HCT116 (cell line): ENCODE results near the gene BMERB1. TPM values are rescaled to one million over a fixed set of nuclear protein-coding genes. Genes with fewer than 3 reads are reported as not detected.

Experiments
- ATAC-seq: fragments of 200-7000 bp; cut with Tn5 transposase; 2 replicates; pipeline ENCODE4 v1.9.1; 2020; ENCODE audit warnings: mild to moderate bottlenecking, moderate library complexity
- BruUV-seq: library from RNA; stranded (reverse); fragments of 400-500 nt; replicated peaks from 2 replicates; lab custom pipeline; 2021; lab: Mats Ljungman, UMichigan
- CTCF ChIA-PET: fragments of 300-600 bp; sonication (Branson Sonifier 250); formaldehyde crosslinking; loops from one replicate; lab custom pipeline; 2021; ENCODE audit warnings: antibody characterized with exemption; lab: Charles Lee
- POLR2A ChIA-PET: fragments of 300-600, 350-600 bp; sonication (Branson Sonifier 250); formaldehyde crosslinking; loops from one replicate; lab custom pipeline; 2021; ENCODE audit warnings: antibody characterized with exemption; lab: Charles Lee
- RAD21 ChIA-PET, 2 experiments: fragments of 300-600 bp; sonication (Branson Sonifier 250); formaldehyde crosslinking; loops; one replicate each; lab custom pipeline; 2023; ENCODE audit warnings: low total read pairs in 2 of 2; ENCODE audit not compliant: uncharacterized antibody in 2 of 2, unreplicated experiment in 2 of 2, low non-redundant PET in 1 of 2; lab: Charles Lee
- DNase-seq: peaks from one replicate; pipeline ENCODE4 v3.0.0-alpha.2; 2010; ENCODE audit warnings: low read depth, low spot score
- H2AFZ ChIP-seq: fragments of 200-600 bp; shearing (Covaris generic), sonication (generic); 2 replicates; pipeline ENCODE4 v1.6.1; 2017; ENCODE audit warnings: low read depth, mixed run types, mixed read lengths, antibody characterized with exemption, low read length; ENCODE audit not compliant: poor library complexity, severe bottlenecking
- H3K27ac ChIP-seq: 2 replicates; pipeline ENCODE4 v1.5.1; 2012; ENCODE audit warnings: low read depth, low read length
- H3K27me3 ChIP-seq: fragments of 200-600 bp; sonication (generic); 2 replicates; pipeline ENCODE4 v1.6.1; 2016; ENCODE audit warnings: mixed run types, low read length, mixed read lengths; ENCODE audit not compliant: insufficient read depth
- H3K36me3 ChIP-seq, 2 experiments: fragments of 200-500 bp in 1 of 2; fragments of 200-600 bp in 1 of 2; sonication (Bioruptor generic) in 1 of 2; sonication (generic) in 1 of 2; 2 replicates each; pipeline versions ENCODE4 v1.5.1 to v1.6.1; 2014 to 2016; ENCODE audit warnings: low read length in 2 of 2, inconsistent platforms in 1 of 2, mixed read lengths in 1 of 2, mixed run types in 1 of 2; ENCODE audit not compliant: insufficient read depth in 2 of 2, control insufficient read depth in 1 of 2
- H3K4me1 ChIP-seq, 2 experiments: fragments of 200-600 bp in 1 of 2; sonication (generic) in 1 of 2; 2 replicates each; pipeline versions ENCODE4 v1.5.1 to v1.6.1; 2012 to 2017; ENCODE audit warnings: low read length in 2 of 2, inconsistent platforms in 1 of 2, mild to moderate bottlenecking in 1 of 2, mixed read lengths in 1 of 2, mixed run types in 1 of 2, moderate library complexity in 1 of 2; ENCODE audit not compliant: insufficient read depth in 2 of 2, control insufficient read depth in 1 of 2
- H3K4me2 ChIP-seq: fragments of 200-600 bp; sonication (generic); 2 replicates; pipeline ENCODE4 v1.6.1; 2017; ENCODE audit warnings: mixed run types, low read length, mixed read lengths
- H3K4me3 ChIP-seq, 2 experiments: fragments of 200-600 bp in 1 of 2; sonication (generic) in 1 of 2; replicated peaks in 1 of 2; 2 replicates each; pipeline ENCODE4 v1.5.1; 2011 to 2016; ENCODE audit warnings: low read length in 2 of 2, control low read depth in 1 of 2, low read depth in 1 of 2, mild to moderate bottlenecking in 1 of 2, mixed read lengths in 1 of 2, mixed run types in 1 of 2
- H3K79me2 ChIP-seq: fragments of 200-600 bp; sonication (generic); 2 replicates; pipeline ENCODE4 v1.6.1; 2017; ENCODE audit warnings: mild to moderate bottlenecking, mixed run types, low read length, moderate library complexity, mixed read lengths; ENCODE audit not compliant: insufficient read depth
- H3K9ac ChIP-seq: fragments of 200-600 bp; sonication (generic); 2 replicates; pipeline ENCODE4 v1.6.1; 2016; ENCODE audit warnings: low read length, mixed read lengths
- H3K9me2 ChIP-seq: fragments of 200-600 bp; sonication (generic), shearing (Covaris generic); 2 replicates; pipeline ENCODE4 v1.6.1; 2017; ENCODE audit warnings: mixed run types, mild to moderate bottlenecking, moderate library complexity; ENCODE audit not compliant: insufficient read depth
- H3K9me3 ChIP-seq, 2 experiments: fragments of 200-500 bp in 1 of 2; fragments of 200-600 bp in 1 of 2; sonication (Bioruptor generic) in 1 of 2; sonication (generic) in 1 of 2; 2 replicates each; pipeline ENCODE4 v1.6.1; 2014 to 2017; ENCODE audit warnings: low read length in 2 of 2, mixed read lengths in 2 of 2, inconsistent platforms in 1 of 2, low read depth in 1 of 2, mild to moderate bottlenecking in 1 of 2, mixed run types in 1 of 2, moderate library complexity in 1 of 2; ENCODE audit not compliant: control insufficient read depth in 1 of 2, insufficient read depth in 1 of 2
- H4K20me1 ChIP-seq: fragments of 200-600 bp; sonication (generic), shearing (Covaris generic); 2 replicates; pipeline ENCODE4 v1.6.1; 2017; ENCODE audit warnings: mixed run types, mild to moderate bottlenecking, moderate library complexity; ENCODE audit not compliant: insufficient read depth
- ELF1 ChIP-seq: IDR thresholded peaks from 2 replicates; pipeline ENCODE4 v1.6.1; 2012; ENCODE audit warnings: low read depth, borderline replicate concordance
- EZH2 ChIP-seq: fragments of 200-600 bp; sonication (generic); IDR thresholded peaks from 2 replicates; pipeline ENCODE4 v1.6.1; 2017; ENCODE audit warnings: antibody characterized with exemption, mixed run types
- EZH2phosphoT487 ChIP-seq: fragments of 200-600 bp; IDR thresholded peaks from 2 replicates; pipeline ENCODE4 v1.6.1; 2018; ENCODE audit warnings: antibody characterized with exemption, borderline replicate concordance
- POLR2A ChIP-seq: IDR thresholded peaks from 2 replicates; pipeline ENCODE4 v1.7.0; 2011; ENCODE audit warnings: borderline replicate concordance; ENCODE audit not compliant: insufficient read depth, insufficient read length; ENCODE audit errors: extremely low read depth
- REST ChIP-seq: IDR thresholded peaks from 2 replicates; pipeline ENCODE4 v1.6.1; 2012; ENCODE audit warnings: low read depth
- SP1 ChIP-seq: IDR thresholded peaks from 2 replicates; pipeline ENCODE4 v1.6.1; 2012; ENCODE audit warnings: low read depth
- SRF ChIP-seq: IDR thresholded peaks from 2 replicates; pipeline ENCODE4 v1.6.1; 2012; ENCODE audit warnings: low read depth
- ZFX ChIP-seq: fragments of 450-650 bp; IDR thresholded peaks from 2 replicates; pipeline ENCODE4 v1.6.1; 2017
- ZNF274 ChIP-seq: fragments of 200-500 bp; sonication (Bioruptor generic); IDR thresholded peaks from 2 replicates; pipeline ENCODE4 v1.6.1; 2014; ENCODE audit warnings: mild to moderate bottlenecking, low read depth, low read length, inconsistent platforms
- intact Hi-C: fragments of 100-400 bp; cut with micrococcal nuclease; formaldehyde crosslinking; loops from 2 replicates; pipeline ENCODE4 v1.10.0; 2022
- total RNA-seq: library from RNA; stranded (reverse); gene quantifications from one replicate; pipeline ENCODE4 v1.2.1, GENCODE V29; 2021; ENCODE audit not compliant: unreplicated experiment
- TF ChIP-seq, protein P1 (sequence below), 3 experiments: fragments of 200-600 bp in 1 of 3; sonication (generic) in 1 of 3; IDR thresholded peaks in 2 of 3; conservative IDR thresholded peaks in 1 of 3; 2 replicates each; pipeline ENCODE4 v1.5.1; 2012 to 2017; ENCODE audit warnings: low read depth in 2 of 3, low read length in 2 of 3, antibody characterized with exemption in 1 of 3, borderline replicate concordance in 1 of 3, control low read depth in 1 of 3, mild to moderate bottlenecking in 1 of 3, mixed read lengths in 1 of 3, mixed run types in 1 of 3, moderate library complexity in 1 of 3; ENCODE audit not compliant: insufficient read depth in 1 of 3
- TF ChIP-seq, protein P2 (sequence below): IDR thresholded peaks from 2 replicates; pipeline ENCODE4 v1.6.1; 2012

Gene BMERB1
- total RNA-seq, 1 experiment from 2014 or later = 43.6 TPM

- TF ChIP-seq, protein P1, sequence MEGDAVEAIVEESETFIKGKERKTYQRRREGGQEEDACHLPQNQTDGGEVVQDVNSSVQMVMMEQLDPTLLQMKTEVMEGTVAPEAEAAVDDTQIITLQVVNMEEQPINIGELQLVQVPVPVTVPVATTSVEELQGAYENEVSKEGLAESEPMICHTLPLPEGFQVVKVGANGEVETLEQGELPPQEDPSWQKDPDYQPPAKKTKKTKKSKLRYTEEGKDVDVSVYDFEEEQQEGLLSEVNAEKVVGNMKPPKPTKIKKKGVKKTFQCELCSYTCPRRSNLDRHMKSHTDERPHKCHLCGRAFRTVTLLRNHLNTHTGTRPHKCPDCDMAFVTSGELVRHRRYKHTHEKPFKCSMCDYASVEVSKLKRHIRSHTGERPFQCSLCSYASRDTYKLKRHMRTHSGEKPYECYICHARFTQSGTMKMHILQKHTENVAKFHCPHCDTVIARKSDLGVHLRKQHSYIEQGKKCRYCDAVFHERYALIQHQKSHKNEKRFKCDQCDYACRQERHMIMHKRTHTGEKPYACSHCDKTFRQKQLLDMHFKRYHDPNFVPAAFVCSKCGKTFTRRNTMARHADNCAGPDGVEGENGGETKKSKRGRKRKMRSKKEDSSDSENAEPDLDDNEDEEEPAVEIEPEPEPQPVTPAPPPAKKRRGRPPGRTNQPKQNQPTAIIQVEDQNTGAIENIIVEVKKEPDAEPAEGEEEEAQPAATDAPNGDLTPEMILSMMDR (IDR thresholded peaks at IDR 0.05 in 2 of 3, conservative IDR thresholded peaks at IDR 0.05 in 1 of 3; ENCODE audit: borderline replicate concordance in 1 of 3, insufficient read depth in 1 of 3, low read depth in 2 of 3, low read length in 2 of 3) = no peak
- TF ChIP-seq EZH2 (no peak), REST (no peak)
Observed at GRCh38 chr16:15519790-15520189, 85.4 kb downstream of the BMERB1 start (continued).

DNA sequence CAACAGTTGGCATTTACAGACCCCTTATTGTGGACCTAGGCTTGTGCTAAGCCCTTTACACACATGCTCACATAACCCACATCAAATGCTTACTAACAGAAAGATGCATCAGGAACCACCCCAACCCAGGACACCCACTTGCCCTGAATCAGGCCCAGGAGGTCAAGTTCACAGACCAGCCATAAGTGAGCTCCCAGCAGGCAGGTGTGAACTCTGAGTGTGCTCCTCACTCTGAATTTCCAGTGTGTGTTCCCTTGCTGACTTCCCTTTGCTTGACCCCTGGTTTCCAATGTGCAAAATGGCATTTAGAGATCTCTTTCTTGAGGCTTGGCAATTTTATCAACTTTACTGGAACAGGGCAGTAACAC, 87.0 kb downstream of the BMERB1 start:
- H3K9ac ChIP-seq = no peak overlapping the region
- H2AFZ ChIP-seq = no peak overlapping the region
- intact Hi-C loops = no loop called here
- H3K27ac ChIP-seq = no peak overlapping the region
- DNase-seq = no peak
- no peak for ATAC-seq
- H3K9me2 ChIP-seq = no peaks in the 10 kb centered on the region
- no peaks in the 10 kb centered on the region for H3K9me3 ChIP-seq
- ChIA-PET RAD21 (interaction anchor here in 1 of 2 experiments (0.6 kb wide), 1 partner anchor 93 kb away, joined by 3 read pairs; no protein-coding TSS in a partner anchor), POLR2A (no interaction called here), CTCF (no interaction called here)
- no peaks in the 10 kb centered on the region for H3K27me3 ChIP-seq
- BruUV-seq = no TSS peak
- no peak overlapping the region for H3K4me2 ChIP-seq
- no peak overlapping the region for H3K4me3 ChIP-seq
- H3K36me3 ChIP-seq = no peaks in the 10 kb centered on the region
- no peak for TF ChIP-seq SP1
- TF ChIP-seq POLR2A = no peak
- TF ChIP-seq ZFX = no peak
- no peak for TF ChIP-seq EZH2phosphoT487
- TF ChIP-seq, protein P2, sequence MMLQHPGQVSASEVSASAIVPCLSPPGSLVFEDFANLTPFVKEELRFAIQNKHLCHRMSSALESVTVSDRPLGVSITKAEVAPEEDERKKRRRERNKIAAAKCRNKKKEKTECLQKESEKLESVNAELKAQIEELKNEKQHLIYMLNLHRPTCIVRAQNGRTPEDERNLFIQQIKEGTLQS = no peak
- TF ChIP-seq SRF = no peak
- TF ChIP-seq ZNF274 = no peak
- no peak for TF ChIP-seq ELF1
- H3K79me2 ChIP-seq = no peaks in the 10 kb centered on the region
- peaks cover 4 to 23% of the 10 kb centered on the region in 2 experiments for H3K4me1 ChIP-seq
- no peaks in the 10 kb centered on the region for H4K20me1 ChIP-seq
